ENCODE measurements around the gene COL19A1.

Gene COL19A1

DNA sequence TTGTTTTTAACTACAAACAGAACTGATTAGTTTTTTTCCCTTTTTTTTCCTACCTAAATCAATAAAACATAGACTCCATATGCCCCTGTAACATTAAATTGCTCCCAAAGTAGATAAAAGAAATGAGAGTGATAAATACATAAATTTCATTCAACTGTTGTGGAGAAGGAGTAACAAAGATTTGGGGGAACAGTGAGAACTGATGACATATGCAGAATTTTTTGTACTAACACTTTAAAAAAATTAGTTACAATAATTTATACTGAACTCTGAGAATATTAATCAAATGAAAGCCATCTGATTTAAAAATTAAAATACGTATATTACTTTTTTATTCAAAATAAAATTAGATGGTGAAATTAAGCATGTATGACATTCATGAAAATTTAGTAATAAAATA lies 195.7 kb downstream of the COL19A1 start:
- no peak for DNase-seq

DNA sequence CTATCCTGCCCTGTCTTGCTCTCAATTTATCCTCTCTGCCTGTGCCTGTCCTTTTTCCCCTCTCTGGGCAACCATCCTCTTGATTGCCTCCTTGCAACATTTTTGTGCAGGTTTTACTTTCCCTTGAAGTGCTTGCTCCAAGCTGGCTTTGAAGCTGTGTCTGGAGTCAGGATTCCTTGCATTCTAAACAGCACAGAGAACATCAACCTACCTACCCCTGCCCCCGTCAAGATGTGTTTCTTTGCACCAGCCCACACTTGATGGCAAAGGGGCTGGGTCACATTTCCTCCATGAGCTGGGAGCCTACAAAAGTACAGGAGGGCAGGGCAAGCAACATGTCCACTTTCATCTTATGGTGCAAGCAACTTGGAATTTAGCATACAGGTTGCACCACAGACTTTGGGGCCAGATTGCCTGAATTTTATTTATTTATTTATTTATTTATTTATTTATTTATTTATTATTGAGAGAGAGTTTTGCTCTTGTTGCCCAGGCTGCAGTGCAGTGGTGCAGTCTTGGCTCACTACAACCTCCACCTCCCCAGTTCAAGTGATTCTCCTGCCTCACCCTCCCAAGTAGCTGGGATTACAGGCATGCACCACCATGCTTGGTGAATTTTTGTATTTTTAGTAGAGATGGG lies 206.3 kb downstream of the COL19A1 start:
- no peak for DNase-seq

DNA sequence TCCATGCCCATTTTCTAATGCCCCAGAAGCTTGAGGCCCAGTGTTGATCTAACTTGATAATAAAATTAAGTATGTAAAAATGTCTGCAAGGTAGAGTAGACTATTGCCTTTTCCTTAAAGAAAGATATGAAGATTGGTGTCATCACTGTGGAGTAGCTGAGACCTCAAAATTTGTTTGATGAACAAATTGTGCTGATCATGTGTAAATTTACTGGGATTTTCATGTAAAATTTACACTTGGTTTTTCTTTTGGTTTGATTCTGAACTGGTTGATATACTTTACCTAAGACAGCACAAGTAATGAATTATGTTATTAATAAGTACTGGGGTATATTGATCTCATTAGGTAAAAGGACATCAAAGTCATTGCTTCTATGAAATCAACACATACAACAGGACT lies 207.3 kb downstream of the COL19A1 start:
- no peak for DNase-seq

DNA sequence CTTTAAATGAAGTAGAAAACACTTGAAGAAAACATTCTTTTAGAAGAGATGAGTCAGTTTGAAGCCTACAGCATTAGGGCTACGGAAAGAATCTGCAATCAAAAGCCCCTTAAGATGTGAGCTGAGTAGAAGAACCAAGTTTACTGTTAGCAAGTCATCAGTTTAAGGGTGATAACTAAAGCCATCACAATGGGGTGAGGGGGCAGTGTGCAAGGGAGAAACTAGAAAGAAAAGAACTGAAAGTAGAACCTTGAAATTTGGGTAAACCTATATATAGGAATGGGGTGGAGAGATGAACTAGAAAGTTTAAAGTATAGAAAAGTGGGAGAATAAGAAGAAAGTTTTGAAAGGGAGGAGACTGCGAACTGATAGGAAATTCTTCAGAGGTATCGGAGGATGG lies 212.9 kb downstream of the COL19A1 start:
- no peak for DNase-seq

DNA sequence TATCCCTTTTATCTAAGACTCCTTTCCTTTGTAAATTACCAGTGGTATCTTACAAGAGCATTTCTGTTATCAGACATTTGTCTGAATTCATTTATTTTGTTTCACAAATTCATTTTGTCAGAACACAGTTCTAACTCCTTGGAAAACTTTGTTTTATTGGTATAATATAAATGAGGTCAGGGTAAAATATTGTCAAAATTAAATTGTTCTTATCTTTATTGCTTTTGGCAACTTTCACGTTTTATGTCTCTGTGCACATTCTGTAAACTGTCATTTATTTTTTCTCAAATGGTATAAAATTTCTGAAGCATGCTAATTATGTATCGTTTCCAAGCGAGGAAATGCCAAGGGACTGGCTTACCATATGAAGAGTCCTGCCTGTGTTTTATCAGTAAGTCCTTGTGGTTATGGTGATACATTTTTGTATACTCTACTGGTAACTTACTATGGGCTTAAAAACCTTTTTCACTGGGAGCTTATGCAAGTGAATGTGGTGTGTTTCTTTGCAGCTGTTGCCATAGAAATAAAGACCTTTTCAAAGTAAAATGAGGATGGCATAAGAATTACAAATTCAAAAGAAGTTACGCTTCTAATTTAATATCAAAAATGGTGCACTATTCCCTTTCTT lies 214.2 kb downstream of the COL19A1 start:
- no peak for DNase-seq

DNA sequence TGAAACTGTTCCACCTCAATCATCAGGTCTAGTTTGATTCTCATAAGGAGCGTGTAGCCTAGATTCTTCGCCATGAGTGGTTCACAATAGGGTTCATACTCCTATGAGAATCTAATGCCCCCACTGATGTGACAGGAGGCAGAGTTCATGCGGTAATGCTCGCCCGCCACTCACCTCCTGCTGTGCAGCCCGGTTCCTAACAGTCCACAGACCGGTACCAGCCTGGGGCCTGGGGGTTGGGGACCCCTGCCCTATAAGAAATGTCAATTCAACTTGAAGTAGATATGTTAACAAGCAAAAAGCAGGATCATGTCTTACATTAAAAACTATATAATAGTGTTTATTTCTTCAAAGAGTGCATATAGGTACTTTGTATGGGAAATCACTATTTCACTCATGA lies 216.5 kb downstream of the COL19A1 start:
- DNase-seq, result no peak

DNA sequence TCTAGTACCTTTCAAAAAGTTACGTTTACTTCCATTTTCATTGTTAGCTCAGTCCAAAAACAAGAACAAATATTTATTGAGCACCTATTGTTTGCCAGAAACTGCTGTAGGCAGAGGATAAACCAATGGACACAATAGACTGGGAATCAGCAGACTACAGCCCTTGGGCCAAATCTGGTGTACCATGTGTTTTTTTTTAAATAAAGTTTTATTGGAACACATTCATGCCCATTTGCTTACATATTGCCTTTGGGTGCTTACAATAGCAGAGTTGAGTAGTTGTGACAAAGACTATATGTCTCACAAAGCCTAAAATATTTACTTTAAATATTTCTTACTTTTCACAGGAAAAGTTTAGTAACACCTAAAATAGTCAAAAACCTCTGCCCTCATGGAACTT lies 220.4 kb downstream of the COL19A1 start:
- no peak for DNase-seq

DNA sequence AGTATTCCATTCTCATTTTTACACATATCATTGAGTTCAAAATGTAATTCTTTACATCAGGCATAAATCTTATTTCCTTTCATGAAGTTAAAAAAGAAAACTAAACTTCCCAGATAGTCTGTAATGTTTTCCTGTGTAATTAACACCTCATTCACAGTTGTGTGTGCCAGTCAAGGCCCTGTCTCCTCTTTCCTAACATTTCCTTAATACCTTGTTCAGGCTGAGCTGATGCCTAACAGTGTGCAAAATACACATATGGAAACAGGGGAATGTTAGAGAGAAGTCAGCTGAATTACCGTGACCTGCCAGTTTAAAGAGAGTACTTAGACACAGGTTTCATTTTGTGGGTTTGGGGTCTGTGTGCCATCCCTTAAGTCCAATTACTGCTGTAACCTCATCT lies 227.8 kb downstream of the COL19A1 start:
- no peak for DNase-seq

DNA sequence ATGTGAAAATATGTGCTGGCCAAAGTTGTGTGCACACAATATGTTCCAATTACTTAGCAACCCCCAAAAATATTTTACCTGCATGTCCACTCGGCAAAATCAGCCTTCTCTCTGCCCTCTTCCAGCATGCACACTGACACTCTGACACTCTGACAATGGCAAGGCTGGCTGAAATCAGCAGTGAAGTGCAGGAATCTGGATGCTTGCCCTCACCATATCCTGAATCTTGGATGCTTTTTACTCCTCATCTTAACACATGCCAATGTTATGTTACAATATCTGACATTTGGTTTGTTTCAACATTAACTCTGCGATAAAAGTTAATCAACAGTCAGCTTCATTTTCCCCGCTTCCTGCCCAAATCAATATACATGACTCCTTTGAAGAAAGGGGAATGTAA lies 233.4 kb downstream of the COL19A1 start:
- no peak for DNase-seq

DNA sequence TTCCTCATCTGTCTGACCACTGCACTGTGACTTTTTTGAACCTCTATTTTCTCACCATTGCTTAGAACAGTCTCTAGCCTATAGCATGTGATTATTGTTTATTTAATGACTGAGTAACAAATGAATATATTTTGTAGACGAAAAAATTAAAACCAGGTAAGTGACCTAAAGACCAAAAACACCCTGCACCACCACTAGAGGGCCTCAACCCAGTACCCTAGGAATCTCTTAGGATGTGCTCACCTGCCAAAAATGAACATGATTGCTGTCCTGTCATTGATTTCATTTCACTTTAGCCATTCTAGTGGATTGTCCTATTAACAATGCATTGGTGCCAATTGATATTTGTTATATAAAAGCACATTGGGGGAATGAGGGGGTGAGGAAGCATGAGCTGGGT lies 237.4 kb downstream of the COL19A1 start:
- DNase-seq, result no peak

DNA sequence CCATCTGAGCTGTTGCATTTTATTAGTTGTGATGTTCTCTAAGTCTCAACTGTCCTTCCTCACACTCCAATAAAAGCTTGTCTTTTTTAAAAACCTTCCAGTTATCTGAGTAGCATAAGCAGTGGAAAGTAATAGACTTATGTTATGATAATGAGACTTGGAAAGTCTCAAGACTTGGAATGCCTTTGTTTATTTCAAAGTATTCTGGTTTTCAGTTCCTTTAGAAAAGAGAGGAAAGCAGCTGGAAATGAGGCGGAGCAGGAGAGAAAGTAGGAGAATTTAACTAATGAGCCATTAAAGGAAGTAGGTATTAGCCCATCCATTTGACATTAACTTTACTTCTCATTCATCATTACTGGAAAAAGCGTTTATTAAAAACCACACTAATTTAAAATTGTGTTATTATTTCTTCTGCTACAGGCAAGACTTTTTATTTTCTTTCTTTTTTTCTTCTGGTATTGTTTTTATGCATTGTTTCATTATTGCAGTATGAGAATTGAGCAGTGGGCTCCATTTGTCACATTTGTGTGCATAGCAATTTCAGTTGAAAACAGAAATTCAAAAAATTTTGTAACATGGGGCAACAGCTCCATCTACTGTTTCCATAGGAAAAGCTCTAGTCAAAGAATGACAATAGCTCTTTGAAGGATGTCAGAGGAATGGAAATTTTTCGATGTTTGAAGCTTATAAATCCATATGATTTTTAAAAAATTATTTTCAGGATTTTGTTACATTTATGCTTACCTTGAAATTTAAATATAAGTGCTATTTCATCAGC lies 241.7 kb downstream of the COL19A1 start:
- DNase-seq, result peak in 1 of 2 experiments; percentile 38

DNA sequence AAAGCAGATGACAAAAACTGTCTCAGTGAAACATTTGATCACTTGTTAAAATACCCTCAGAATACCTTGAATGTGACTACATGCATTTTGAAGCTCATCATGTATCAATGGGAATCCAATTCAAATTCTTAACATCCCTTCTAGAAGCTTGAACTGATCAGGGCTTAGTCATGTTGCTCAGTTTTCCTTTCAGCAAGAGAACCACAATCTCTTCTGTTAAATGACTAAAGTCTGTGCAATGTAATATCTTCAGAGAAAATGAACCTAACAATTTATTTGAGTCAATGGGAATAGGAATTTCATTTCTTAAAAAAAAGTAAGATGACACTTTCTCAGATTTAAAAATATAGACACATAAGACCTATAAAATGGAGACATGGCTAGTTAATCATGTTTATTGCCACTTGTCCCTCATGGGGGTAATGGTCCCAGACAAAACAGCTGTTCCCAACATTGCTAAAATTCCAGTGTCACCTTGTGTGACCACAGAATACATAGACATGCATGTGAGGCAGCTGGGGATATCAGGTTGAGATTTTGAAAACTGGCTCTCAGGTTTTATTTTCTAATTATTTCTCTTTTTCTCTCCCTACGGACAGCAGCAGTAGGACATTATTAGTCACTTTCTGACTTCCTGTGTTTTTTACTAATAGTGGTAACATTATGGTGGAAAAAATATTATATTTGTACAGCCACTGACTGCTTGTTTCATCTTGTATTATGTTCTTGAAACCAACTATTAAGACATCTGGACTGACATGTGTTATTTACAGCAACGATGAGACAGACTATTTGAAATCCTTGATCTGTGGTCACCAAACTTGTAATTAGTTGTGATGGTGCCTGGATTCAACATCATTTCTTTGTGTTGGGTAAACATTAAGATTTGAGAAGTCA lies 244.0 kb downstream of the COL19A1 start:
- DNase-seq, result no peak

DNA sequence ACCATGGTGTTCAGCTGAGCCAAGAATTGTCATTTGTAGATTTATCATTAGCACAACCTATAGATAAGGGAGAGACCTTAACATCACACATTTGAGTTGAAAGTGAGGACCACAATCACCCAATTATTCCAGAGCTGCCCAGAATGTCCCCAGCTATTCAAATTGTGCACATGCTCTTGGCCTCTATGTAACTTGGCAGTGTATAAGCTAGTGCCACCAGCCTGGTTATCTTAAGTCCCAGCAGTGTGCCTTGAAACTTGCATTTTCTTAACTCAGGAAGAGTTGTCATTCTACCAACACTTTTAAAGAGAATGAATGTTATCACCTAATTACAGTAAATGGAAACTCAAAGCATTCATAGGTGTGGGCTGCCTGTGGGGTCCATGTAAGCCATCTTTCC lies 245.4 kb downstream of the COL19A1 start:
- no peak for DNase-seq

DNA sequence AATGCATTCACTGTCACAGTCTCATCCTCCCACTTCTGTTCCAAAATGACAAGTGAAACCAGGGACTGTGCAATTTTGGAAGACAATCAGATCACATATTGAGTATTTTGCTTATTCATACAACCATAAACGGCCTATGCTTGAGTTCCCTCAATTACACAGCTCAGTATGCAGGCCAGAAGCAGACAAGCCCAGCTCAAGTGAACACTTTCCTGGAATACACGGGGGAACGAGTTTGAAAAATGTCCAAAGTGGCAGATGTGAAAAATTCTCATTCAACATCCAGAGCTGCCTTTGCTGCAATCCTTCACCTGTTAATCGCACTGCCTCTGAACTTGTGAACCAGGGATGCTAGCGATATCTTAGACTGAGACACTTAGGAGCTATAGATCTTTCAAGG lies 246.4 kb downstream of the COL19A1 start:
- DNase-seq, result no peak

DNA sequence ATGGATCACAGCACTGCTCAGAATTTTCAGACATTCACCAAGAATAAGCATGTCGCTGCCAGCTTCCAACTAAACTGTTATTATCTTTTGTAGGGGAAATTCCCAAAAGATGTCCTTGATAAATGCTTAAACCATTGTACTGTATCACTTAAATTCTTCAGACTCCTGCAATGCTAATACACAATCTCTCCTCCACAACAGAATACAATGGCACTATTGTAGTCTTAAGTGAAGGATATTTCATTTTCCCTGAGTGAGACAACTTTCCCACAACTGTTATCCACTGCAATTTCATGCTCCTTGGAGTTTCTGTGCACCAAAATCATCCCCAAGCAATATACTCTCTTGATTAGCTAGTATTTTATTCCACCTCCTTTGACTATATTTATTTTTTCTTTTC lies 246.8 kb downstream of the COL19A1 start:
- DNase-seq, result no peak

DNA sequence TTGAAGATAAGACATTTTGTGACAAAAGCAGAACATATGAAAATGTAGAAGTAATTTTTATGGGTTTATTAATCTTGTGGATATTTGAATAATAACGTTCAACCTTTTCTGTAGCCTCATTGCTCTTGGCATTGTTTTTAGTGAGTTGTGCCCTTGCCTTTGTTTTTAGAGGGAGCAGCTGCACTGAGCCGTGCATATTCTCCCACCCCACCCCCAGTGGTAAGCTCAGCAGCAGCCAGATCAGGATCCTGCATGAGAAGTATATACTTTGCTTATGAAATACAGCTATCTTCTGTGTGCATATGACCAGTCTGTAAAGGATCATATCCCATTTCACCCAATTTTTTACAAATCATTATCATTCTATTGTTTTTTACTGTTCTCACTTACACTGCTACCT lies 252.3 kb downstream of the COL19A1 start:
- DNase-seq, result no peak

DNA sequence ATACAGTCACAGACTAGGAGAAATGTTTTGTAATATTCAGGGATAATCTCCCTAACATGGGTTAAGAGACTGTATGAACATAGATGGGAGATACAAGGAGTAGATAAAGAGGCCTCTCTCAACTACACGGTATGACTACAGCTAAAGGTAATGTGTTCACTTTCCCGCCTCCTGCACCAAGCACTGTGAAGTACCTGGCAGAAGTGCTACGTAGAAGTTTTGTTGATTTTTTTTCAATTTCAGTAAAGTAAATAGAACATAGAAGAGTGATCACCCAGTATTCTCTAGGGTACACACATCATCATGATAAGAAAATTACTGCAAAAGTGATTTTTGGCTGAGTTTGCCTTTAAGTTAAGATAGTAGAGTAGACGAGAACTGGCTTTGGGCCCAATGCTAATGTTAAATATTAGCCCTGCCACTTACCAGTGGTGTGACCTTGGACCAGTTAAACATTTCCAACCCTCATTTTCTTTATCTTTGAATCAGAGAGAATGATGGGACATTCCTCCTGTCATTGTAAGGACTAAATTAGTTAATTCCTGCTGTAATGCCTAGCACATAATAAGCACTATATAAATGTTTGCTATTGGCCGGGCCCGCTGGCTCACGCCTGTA lies 253.0 kb downstream of the COL19A1 start:
- no peak for DNase-seq

DNA sequence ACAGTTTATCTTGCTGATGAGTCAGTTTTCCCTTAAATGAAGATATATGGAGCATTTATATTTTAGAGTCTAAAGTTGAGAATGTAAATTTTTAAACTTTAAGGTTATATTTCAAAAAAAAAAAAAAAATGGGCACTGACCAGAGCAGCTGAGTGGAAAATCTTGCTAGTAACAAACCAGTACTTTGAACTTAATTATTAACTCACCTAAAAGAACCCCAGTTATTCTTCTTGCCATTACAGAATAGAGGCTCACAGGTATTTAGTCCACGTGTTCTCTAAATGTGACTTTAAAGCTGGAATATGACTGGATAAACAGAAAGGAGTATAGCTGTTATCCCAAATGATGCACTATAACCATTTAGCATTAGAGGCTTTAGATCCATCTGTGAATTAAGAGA lies 258.1 kb downstream of the COL19A1 start:
- no peak for DNase-seq

DNA sequence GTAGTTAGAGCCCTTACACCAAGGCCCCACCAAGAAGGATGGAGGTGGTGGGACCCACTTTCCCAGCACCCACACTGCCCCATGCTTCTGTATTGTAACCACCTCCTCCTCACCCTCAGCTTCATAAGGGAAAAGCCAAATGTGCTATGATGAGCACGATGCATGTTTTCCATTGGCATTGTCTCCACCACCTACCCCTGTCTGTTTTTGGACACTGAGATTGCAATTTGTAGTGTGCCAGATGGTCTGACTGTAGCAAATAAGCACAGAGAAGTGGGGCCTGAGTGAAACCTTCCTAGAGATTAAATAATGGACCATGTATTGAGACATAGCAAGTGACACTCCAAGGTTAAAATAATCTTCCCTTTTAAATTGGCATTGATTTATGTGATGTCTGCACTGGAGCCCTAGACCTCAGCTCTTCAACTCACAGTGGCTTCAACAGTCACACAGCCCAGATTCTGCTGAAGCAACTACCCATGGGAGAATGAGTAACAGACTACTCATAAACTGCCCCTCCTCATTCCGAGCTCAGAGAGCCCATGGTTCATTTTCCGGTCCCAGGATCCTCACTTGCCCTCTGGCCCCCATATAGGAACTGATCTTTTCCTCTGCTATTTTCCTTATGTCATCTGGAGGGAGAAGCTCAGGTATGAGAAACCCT lies 258.7 kb downstream of the COL19A1 start:
- DNase-seq, result no peak

DNA sequence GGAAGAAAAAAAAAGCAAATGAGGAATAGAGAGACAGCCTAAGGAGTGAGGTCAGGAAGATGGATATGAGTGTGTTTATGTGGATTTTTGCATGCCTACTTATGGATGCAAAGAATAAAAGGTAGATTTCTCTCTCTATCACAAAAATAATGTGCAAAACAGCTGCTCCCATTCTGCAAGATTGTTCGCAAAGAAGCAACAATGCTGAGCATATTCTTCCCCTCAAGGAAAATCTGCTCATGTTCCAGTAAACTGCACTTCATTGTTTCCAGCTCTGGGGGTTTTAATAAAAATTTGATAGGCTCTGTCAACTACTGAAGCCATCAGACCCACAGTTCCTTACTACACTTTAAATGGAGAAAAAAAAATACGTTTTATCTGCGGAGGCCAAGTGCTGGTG lies 259.2 kb downstream of the COL19A1 start:
- DNase-seq, result no peak

DNA sequence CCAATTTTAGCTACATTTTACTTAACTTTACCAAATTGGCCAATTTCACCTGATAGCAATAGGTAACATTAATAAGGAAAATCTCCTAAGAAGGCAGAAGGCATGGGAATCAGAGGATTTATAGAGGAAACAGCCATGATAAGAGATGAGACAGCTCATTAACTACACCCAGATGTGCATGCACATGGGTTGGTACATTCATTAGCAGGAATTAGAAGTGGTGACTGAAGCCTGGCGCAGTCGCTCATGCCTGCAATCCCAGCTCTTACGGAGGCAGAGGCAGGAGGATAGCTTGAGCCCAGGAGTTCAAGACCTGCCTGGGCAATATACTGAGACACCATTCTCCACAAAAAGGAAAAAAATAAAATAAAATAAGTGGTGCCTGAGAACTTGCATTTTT lies 263.0 kb downstream of the COL19A1 start:
- DNase-seq, result no peak

DNA sequence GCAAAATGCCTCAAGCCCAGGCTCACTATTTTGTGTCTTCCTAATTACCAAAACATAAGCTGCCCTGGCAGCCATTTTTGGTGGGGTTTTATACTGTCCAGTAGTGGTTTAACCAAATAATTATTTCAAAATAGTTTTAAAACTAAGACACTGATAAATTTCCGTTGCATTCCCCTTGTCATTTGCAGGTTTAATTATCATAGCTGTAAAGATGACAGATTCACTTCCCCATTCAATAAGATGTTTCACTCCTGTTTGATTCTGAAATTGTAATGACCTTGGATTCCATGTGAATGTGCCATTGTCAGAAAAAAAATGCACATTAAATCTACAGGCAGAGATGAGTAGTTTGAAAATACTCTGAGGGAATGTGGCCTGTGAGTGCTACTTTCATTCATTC lies 264.5 kb downstream of the COL19A1 start:
- DNase-seq, result no peak

Data from SW 1271 (cell line).